GM21529 (cell line): Measurements from ENCODE around the gene DBNDD1.
"Not testable (repeated sequence)": the region's sequence is repeated elsewhere in the genome, so short reads cannot be mapped to it uniquely, and the experiment has no call there.

ENCODE experiments used
- ATAC-seq: cut with Tn5 transposase; IDR thresholded peaks from one replicate; pipeline ENCODE4 v1.9.1; 2021; ENCODE audit not compliant: unreplicated experiment

The DBNDD1 gene

DNA sequence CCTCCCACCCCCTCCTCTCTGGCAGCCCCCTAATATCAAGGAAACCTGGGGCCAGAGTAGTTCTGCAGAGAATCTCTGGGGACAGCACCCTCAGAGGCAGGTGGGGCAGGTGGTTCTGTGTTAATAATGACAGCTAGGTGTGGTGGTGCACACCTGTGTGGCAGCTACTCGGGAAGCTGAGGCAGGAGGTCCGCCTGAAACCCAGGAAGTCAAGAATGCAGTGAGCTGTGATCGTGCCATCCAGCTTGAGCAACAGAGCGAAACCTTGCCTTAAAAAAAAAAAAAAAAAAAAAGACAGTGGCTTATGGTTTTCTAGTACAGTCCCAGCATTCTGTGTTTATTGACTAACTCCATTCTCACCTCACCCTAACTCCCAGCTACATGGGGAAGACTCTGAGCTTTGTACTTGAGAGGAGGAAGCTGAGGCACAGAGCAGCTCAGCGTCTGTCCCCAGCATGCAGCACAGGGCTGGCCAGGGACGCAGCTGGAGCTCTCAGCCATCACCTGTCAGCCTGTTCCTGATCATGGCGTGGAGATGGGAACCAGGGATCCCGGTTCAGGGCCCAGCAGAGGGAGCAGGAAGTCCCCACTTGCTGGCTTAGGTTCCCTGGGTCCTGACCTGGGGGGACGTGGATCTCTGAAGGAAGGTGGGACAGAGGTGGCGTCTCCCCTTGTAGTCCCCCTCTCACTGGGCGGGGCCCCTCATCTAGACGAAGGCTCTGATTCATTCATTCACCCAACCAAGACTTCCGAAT, 6.1 kb downstream of the DBNDD1 start:
- ATAC-seq: no peak

DNA sequence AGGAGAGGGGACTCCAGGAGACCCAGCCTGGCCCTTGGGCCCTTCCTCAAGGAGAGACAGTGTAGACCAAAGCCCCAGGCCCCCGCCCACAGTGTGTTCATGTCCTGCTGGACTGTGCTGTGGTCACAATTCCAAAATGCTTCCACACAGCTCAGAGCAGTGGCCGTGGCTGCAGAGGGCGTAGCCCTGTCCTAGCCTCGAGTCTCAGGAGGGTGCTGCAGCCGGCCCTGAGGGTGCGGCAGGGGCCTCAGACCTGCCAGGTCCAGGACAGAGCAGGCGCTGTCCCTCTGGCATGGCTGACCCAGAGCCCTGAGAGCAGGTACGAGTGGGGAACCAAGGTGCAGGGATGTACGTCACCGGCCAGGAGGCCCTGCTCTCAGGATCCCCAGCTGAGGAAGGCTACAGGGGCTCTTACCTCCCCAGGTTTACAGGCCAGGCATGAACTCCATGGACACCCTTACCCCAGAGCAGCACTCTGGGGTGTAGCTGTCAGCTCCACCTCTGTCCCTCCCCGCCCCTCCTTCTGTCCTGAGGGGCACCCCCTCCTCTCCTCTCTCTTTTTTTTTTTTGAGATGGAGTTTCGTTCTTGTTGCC, 7.3 kb downstream of the DBNDD1 start:
- no peak for ATAC-seq

DNA sequence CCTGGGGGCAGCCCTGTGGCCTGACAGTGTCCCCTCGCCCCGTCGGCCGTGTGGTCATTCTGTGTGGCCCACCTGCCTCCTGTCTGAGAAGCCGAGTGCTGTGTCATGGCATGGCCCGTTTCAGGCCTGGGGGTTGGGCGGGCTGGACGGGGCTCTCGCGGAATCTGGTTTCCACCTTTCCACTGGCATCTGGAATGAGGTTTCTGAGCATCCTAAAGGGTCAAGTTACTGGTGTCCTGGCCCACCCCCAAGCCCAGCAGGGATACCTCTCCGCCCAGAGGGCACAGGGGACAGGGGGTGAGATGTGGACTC, 7.8 kb downstream of the DBNDD1 start:
- ATAC-seq: no peak

DNA sequence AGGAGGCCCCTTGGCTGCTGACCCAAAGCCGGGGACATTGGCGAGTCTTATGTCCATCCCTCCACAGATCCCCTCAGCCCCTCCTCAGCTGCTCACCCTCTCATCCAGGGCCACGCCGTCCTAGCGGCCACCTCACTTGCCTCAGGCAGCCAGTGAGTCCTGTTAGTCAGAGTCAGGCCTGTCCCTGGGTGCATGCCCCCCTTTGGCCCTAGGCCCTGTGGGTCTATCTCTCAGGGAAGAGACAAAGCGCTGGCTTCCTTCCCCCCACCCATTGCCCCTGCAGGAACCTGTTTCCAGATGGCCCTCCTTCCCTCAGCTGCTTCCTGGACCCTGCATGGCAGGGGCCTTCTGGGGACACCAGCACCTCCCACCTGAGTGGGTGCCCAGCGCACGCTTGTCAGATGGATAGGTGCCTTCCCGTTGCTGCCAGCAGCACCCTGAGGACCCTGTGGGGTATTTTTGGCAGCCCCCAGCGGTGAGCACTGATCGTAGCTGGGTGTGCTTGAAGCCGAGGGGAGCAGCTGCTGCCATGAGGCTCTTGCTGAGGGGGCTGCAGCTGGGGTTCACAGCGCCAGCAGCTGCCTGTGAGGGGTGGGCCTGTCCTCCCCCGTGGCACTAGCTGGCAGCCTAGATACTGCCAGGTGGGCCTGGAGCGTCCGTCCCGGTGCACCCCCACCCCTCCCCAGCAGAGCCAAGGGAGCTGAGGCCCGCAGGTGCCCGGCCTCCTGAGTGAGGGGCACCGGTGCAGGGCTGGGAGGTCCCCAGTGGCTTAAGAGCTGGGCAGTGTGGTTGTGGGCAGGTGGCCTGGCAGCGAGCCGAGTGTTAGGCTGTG, 8.4 kb downstream of the DBNDD1 start:
- ATAC-seq: no peak

DNA sequence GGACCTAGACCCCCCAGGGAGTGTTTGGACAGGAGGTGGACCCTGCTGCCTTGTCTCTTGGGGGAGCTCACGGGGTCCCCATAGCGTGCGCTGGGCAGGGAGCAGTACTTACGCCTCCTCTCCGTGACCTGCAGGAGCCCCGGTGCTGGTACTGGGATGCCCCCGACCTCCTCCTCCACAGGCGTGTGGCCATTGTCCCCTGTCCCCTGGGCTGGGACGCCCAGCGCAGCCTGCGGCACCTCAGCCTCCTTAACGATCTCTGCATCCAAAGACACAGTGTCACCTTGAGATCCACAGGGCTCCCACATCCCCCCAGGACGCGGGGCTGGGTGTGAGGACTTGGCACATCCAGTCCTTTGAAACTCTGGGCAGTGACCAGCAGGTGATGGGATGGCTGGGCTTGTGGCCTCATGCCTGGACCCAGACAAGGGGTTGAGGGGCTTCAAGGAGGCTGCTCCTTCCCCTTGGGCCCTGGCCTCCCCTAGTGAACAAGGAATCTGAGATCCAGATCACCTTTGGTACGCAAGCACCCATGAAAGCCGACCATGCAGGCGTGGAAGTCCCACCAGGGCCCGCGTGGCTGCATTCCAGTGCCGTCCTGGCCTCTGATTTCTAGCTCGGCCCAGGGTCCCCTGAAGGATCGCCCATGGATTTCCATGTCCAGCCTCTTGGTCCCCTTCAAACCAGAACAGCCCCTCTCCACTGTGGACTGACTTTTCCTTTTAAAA, 9.9 kb downstream of the DBNDD1 start:
- ATAC-seq: no peak

DNA sequence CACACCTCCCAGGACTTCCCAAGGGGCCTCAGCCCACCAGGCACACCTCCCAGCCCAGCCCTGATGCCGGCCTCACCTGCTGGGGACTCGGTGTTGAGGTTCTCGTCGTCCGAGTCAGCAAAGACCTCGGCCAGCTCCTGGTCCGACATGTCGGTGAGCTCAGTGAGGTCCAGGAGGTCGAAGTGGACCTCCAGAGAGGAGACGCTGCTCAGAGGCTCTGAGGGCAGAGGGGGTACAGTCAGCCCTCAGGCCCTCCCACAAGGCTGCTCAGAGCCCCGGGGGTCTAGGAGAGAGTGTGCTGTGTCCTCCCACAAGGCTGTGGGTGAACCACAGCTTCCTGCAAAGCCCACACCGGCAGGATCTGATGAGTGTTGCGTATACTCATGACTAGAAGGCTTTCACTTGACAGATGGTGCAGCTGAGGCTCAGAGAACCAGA, 10.5 kb downstream of the DBNDD1 start:
- ATAC-seq: peak; percentile 62

DNA sequence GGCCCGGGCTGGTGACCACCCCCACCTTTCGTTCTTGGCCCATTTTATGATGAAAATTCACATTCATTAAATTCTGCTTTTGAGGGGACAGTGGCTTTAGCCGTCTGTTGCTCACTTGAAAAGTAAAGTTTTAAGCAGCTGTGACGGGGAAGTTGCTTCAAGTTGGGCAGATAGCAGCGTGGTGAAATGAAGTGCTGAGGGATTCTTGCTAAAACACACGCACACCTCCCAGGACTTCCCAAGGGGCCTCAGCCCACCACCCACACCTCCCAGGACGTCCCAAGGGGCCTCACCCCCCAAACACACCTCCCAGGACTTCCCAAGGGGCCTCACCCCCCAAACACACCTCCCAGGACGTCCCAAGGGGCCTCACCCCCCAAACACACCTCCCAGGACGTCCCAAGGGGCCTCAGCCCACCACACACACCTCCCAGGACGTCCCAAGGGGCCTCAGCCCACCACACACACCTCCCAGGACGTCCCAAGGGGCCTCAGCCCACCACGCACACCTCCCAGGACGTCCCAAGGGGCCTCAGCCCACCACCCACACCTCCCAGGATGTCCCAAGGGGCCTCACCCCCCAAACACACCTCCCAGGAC, 11.5 kb downstream of the DBNDD1 start:
- not testable (repeated sequence) for ATAC-seq

DNA sequence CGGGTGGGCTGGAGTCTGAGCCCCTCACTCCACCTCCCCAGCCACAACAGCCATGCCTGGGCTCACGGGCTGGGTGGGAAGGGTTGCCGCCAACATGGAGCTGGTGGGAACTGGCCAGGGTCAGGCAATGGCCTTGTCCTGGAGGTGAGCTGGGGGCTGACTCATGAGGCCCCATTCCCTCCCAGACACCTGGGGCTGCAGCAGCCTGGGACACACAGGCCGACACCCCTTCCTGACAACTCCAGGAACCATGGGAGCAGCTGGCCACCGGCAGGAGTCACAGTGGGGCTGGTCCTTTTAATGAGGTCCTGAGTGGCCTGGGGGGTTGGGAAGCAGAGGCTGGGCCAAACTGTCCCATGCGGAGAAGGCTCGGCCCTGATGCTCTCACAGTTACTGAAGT, 12.2 kb downstream of the DBNDD1 start:
- ATAC-seq: no peak

DNA sequence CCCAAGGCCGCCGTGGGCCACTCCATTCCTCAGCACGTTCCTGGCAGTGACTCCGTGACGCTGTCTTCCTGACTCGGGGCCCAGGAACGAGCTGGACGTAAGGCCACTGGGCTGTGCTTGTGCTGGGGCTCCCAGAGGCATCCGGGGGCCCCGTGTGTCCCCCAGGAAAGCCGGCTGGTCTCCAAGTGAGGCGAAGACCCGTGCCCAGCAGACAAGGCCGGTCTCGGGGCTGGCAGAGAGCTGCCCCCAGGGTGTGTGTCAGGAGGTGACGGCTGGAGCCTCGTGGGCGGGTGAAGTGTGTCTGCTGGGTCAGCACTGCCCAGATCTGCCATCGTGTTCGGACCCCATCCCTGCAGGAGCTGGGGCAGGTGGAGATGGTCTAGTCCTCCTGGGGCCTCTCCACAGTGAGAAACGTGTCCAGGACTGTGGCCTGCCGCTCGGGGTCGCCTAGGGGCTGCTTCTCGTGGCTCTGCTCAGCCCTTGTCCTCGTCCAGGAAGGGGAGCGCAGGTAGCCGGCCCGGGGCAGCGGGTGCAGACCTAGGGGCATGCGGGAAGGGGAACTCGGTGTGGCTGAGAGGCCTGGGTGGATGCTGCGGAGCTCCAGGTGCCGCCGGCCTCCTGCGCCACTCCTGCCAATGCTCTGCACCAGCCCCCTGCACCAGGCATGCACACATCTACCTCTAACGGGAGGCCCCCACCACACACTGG, 13.1 kb downstream of the DBNDD1 start:
- no peak for ATAC-seq

DNA sequence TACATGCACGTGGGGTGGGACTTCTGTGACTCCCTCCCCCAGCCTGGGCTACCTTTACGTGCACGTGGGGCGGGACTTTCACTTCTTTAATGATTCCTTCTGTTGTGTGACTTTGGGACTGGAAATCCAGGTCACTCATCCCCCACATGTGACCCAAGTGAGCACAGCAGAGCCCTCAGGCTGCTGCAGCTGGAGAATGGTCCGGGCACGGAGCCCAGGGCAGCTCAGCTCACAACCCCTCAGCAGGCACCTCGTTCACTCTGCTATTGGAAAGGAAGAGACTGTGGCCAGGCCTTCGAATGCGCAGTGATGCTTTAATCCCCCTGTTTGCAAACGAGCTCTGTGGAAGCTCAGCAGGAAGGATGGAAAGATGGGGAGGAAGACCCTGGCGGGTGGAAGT, 14.7 kb downstream of the DBNDD1 start:
- no peak for ATAC-seq

DNA sequence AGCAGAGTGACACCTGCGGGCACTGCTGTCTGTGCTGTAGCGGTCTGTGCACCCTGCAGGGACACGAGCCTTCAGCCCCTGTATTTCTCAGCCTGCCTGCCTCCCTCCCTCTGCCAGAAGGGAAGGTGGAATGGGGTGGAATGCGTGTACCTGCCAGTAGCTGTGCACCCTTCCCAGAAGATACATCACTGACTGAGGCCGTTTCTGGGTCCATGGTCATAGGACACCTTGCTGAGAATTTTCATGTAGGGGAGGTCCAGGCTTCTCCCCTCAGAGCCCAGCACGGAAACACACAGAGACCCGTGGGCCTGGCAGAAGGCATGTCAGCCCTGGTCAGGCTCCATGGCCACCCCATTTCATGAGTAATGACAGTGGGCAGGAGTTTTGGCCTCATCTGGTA, 16.5 kb downstream of the DBNDD1 start:
- no peak for ATAC-seq

DNA sequence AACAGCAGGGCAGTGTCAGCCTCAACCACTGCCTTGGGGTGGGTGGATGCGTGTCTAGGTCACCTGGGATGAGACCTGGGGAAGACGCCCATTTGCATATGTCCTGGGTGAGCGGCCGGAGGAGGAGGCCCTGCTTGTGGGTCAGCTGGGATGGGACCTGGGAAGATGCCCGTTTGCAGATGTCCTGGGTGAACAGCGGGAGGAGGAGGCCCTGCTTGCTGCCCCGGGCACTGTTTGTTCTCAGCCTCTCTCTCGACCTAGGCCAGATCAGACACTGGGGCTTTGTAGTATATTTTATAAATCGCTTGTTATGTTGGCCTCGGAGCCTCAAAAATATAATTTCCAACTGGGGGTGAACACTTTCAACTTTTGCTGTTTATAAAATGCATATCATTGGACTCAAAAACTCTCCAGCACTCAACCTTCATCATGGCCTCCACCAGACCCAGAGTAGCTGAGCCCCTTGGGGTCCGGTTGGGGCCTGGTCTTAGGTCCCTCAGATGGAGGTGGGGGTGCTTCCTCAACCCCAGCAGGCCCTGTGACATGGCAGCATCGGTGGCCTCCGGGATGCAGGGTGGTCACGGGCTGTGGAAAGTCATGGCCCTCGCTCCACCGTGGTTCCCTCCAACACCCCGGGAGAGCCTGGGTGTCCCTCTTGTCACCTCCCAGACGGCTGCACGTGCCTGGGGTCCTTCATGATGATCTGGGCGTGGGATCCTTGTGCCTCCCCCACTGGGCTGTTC, 17.3 kb downstream of the DBNDD1 start:
- no peak for ATAC-seq

DNA sequence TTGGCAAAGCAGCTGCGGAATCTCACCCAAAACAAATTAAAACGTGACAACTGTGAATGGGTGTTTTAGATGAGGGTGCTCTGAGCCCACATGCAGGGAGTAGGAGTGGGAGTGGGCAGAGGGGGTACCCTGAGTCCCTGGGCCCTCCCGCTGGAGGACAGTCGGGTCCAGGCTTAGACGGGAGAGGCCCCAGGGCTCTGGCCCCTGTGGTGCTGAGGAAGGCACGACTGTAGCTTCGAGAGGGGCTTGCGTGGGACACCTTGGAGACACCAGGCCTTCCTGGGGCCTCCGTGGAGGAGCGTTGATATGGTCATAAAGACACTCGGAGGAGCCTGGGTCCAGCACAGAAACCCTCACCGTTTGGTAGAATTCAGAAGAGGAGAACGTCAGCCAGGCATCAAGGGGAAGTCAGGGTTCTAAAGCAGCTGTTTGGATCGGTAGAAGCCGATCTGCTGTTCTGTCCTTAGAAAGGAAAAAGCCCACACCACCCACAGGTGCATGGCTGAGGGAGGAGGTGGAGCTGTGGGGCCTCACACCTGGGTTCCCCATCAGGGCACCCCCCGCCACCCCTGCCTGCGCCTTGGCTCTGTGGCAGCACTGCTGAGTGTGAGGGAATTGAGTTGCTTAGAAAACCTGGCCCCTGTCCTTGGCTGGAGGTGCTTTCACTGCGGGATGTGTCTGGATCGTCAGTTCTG, 18.4 kb downstream of the DBNDD1 start:
- ATAC-seq: no peak

DNA sequence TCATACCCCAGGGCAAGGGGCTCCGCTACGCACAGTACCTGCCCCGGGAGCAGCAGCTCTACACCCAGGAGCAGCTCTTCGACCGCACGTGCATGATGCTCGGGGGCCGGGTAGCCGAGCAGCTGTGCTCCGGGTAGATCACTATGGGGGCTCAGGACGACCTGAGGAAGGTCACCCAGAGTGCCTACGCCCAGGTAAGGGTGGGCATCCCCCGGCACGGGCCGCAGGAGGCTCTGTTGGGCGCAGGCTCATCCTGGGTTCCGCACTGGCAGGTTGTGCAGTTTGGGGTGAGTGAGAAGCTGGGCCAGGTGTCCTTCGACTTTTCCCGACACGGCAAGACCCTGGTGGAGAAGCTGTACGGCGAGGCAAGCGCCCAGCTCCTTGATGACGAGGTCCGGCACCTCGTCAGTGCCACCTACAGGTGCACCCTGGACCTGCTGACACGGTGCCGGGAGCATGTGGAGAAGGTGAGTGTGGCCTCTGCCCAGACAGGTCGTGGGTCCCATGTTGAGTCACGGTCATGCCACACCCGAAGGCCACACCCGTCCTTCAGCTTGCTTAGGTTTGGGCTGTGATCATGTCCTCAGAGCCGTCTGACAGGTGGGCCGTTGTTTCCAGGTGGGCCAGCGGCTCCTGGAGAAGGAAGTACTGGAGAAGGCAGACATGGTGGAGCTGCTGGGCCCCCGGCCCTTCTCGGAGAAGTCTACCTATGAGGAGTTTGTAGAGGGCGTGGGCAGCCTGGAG, 19.3 kb downstream of the DBNDD1 start:
- no peak for ATAC-seq

DNA sequence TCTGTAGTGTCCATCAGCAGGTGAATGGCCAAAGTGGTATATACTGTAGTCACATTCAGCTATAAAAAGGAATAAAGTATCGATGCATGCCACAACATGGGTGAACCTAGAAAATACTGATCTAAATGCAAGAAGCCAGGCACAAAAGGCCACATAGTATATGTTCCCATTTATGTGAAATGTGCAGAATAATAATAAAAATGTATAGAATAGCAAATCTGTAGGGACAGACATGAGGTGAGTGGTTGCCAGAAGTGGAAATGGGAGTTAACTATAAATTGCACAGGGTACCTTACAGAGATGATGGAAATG, 23.1 kb downstream of the DBNDD1 start:
- no peak for ATAC-seq

DNA sequence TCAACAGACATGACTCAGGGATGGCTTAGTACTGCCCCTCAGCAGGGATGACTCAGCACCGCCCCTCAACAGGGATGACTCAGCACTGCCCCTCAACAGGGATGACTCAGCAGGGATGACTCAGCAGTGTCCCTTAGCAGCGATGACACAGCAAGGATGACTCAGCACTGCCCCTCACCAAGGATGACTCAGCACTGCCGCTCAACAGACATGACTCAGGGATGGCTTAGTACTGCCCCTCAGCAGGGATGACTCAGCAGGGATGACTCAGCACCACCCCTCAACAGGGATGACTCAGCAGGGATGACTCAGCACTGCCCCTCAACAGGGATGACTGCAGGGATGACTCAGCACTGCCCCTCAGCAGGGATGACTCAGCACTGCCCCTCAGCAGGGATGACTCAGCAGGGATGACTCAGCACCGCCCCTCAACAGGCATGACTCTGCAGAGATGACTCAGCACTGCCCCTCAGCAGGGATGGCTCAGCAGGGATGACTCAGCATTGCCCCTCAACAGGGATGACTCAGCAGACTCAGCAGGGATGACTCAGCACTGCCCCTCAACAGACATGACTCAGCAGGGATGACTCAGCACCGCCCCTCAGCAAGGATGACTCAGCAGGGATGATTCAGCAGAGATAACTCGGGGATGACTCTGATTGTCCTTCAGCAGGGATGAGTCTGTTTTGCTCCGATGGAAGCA, 23.6 kb downstream of the DBNDD1 start:
- ATAC-seq: not testable (repeated sequence)

DNA sequence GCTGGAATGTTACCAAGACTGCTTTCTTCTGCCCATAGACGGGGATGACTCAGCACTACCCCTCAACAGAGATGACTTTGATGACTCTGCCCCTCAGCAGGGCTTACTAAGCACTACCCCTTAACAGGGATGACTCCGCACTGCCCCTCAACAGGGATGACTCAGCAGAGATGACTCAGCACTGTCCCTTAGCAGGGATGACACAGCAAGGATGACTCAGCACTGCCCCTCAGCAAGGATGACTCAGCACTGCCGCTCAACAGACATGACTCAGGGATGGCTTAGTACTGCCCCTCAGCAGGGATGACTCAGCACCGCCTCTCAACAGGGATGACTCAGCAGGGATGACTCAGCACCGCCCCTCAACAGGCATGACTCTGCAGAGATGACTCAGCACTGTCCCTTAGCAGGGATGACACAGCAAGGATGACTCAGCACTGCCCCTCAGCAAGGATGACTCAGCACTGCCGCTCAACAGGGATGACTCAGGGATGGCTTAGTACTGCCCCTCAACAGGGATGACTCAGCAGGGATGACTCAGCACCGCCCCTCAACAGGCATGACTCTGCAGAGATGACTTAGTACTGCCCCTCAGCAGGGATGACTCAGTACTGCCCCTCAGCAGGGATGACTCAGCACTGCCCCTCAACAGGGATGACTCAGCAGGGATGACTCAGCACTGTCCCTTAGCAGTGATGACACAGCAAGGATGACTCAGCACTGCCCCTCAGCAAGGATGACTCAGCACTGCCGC, 24.4 kb downstream of the DBNDD1 start:
- not testable (repeated sequence) for ATAC-seq
